ENCODE measurements around the gene FAM174B. TPM values are rescaled to one million over a fixed set of nuclear protein-coding genes. Genes with fewer than 3 reads are reported as not detected.

FAM174B gene
- total and polyA plus RNA-seq, 10 of the 15 experiments (the other 5 are each of a cell fraction or from before 2014, with no cell fraction given) = 0.71 to 15.9 (median 4.2) TPM

- POLR2A ChIA-PET = no interaction called here
- Histone ChIP-seq H2AFZ (ENCODE audit: control insufficient read depth, low read depth, low read length) (no peak overlapping the region), H3K9me3 (replicated peaks; ENCODE audit: control insufficient read depth, insufficient read depth, low read length) (no peaks in the 10 kb centered on the region; the same call in 2 of the 3 replicates), H3K4me1 (ENCODE audit: control insufficient read depth, insufficient read depth, low read length) (no peaks in the 10 kb centered on the region), H3K79me2 (ENCODE audit: control insufficient read depth, insufficient read depth, low read length) (no peaks in the 10 kb centered on the region), H3K9ac (ENCODE audit: control insufficient read depth, insufficient read depth, low read length) (no peak overlapping the region), H3K4me3 (no peak overlapping the region), H3K27me3 (replicated peaks in 1 of 2; ENCODE audit: control insufficient read depth in 2 of 2, insufficient read depth in 2 of 2, low read length in 1 of 2) (no peaks in the 10 kb centered on the region; a peak in 2 of 4 replicates), H3K27ac (ENCODE audit: control insufficient read depth, insufficient read depth) (no peak overlapping the region), H4K20me1 (ENCODE audit: control insufficient read depth, insufficient read depth) (no peaks in the 10 kb centered on the region), H3K4me2 (ENCODE audit: control insufficient read depth, insufficient read depth) (no peak overlapping the region), H3K36me3 (ENCODE audit: control insufficient read depth in 2 of 2, insufficient read depth in 2 of 2, low read length in 1 of 2) (no peaks in the 10 kb centered on the region)
- intact Hi-C loops (cut with micrococcal nuclease; ENCODE audit: unreplicated experiment) = no loop called here
- BruUV-seq (replicated peaks) = no TSS peak
- 45% methylated on average over 12 of the region's 12 CpGs for WGBS (ENCODE audit: insufficient coverage, insufficient replicate concordance, low lambda C conversion rate, missing lambda C conversion rate)
- no peak for FAIRE-seq
- in situ Hi-C loops (cut with MboI) = no loop called here
- no peak for DNase-seq (ENCODE audit: low read depth, low spot score)
- SMC1A ChIA-PET (ENCODE audit: uncharacterized antibody, unreplicated experiment) = no interaction called here
- ATAC-seq = no peak
- RAD21 ChIA-PET (ENCODE audit: unreplicated experiment) = no interaction called here
- no peak for TF ChIP-seq FOS (IDR thresholded peaks at IDR 0.05; ENCODE audit: borderline replicate concordance, extremely low read depth, insufficient read length)
- no peak for TF ChIP-seq SREBF1 (IDR thresholded peaks at IDR 0.05; ENCODE audit: low read length)
- TF ChIP-seq EP300 (IDR thresholded peaks at IDR 0.05; ENCODE audit: borderline replicate concordance in 1 of 2, control insufficient read depth in 1 of 2, low read depth in 2 of 2, low read length in 2 of 2) = no peak
- no peak for TF ChIP-seq WRNIP1 (IDR thresholded peaks at IDR 0.05; ENCODE audit: borderline replicate concordance, low read depth, low read length)
- no peak for TF ChIP-seq TARDBP (IDR thresholded peaks at IDR 0.05; ENCODE audit: borderline replicate concordance)
- TF ChIP-seq CREM (IDR thresholded peaks at IDR 0.05; ENCODE audit: low read depth) = no peak
- no peak for TF ChIP-seq STAT1 (conservative IDR thresholded peaks at IDR 0.05)
- TF ChIP-seq FOXK2 (IDR thresholded peaks at IDR 0.05) = no peak
- no peak for TF ChIP-seq NR2F1 (conservative IDR thresholded peaks at IDR 0.05)
- no peak for TF ChIP-seq SPI1 (IDR thresholded peaks at IDR 0.05; ENCODE audit: borderline replicate concordance, insufficient read depth, low read depth, low read length)
- TF ChIP-seq NFYA (IDR thresholded peaks at IDR 0.05; ENCODE audit: borderline replicate concordance, low read depth, low read length) = no peak
- TF ChIP-seq ASH2L (IDR thresholded peaks at IDR 0.05; ENCODE audit: borderline replicate concordance, low read depth) = no peak
- TF ChIP-seq ZNF217 (IDR thresholded peaks at IDR 0.05) = no peak
- TF ChIP-seq, protein P1, sequence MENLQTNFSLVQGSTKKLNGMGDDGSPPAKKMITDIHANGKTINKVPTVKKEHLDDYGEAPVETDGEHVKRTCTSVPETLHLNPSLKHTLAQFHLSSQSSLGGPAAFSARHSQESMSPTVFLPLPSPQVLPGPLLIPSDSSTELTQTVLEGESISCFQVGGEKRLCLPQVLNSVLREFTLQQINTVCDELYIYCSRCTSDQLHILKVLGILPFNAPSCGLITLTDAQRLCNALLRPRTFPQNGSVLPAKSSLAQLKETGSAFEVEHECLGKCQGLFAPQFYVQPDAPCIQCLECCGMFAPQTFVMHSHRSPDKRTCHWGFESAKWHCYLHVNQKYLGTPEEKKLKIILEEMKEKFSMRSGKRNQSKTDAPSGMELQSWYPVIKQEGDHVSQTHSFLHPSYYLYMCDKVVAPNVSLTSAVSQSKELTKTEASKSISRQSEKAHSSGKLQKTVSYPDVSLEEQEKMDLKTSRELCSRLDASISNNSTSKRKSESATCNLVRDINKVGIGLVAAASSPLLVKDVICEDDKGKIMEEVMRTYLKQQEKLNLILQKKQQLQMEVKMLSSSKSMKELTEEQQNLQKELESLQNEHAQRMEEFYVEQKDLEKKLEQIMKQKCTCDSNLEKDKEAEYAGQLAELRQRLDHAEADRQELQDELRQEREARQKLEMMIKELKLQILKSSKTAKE (IDR thresholded peaks at IDR 0.05; ENCODE audit: low read depth, poor library complexity, severe bottlenecking) = no peak
- TF ChIP-seq SMAD1 (IDR thresholded peaks at IDR 0.05; ENCODE audit: low read depth, partially characterized antibody) = no peak
- no peak for TF ChIP-seq KLF5 (IDR thresholded peaks at IDR 0.05; ENCODE audit: partially characterized antibody)
- no peak for TF ChIP-seq HDAC6 (IDR thresholded peaks at IDR 0.05; ENCODE audit: unreplicated experiment)
- no peak for TF ChIP-seq MYB (IDR thresholded peaks at IDR 0.05; ENCODE audit: borderline replicate concordance, low read depth, low read length)
- no peak for TF ChIP-seq BHLHE40 (IDR thresholded peaks at IDR 0.05; ENCODE audit: borderline replicate concordance in 1 of 2, low read depth in 2 of 2, low read length in 1 of 2)
- no peak for TF ChIP-seq CHD4 (IDR thresholded peaks at IDR 0.05)
- CTCF ChIA-PET = no interaction called here
Observed at GRCh38 chr15:92580521-92580920, 75.1 kb downstream of the FAM174B start.
